KMS-11 (cell line): Measurements from ENCODE around the gene LTB.

Experiments used
- H2AFZ ChIP-seq: fragments of 200-600 bp; sonication (generic); 2 replicates; pipeline ENCODE4 v1.6.1; 2016; ENCODE audit warnings: antibody characterized with exemption, mixed run types, low read depth
- H3K27ac ChIP-seq: fragments of 200-600 bp; sonication (generic); 2 replicates; pipeline ENCODE4 v1.6.1; 2016; ENCODE audit warnings: mild to moderate bottlenecking, mixed run types
- H3K27me3 ChIP-seq: fragments of 200-600 bp; sonication (generic); 2 replicates; pipeline ENCODE4 v1.6.1; 2017; ENCODE audit warnings: mild to moderate bottlenecking, low read depth, mixed run types, moderate library complexity; ENCODE audit not compliant: insufficient read depth
- H3K36me3 ChIP-seq: fragments of 200-600 bp; sonication (generic); 2 replicates; pipeline ENCODE4 v1.6.1; 2017; ENCODE audit warnings: mild to moderate bottlenecking, mixed run types; ENCODE audit not compliant: insufficient read depth
- H3K4me1 ChIP-seq: fragments of 200-600 bp; sonication (generic); 2 replicates; pipeline ENCODE4 v1.6.1; 2016; ENCODE audit warnings: mild to moderate bottlenecking, low read depth, mixed run types; ENCODE audit not compliant: poor library complexity, severe bottlenecking
- H3K4me2 ChIP-seq: fragments of 200-600 bp; sonication (generic); 2 replicates; pipeline ENCODE4 v1.7.0; 2016; ENCODE audit warnings: mild to moderate bottlenecking, mixed run types
- H3K4me3 ChIP-seq: fragments of 200-600 bp; sonication (generic); IDR thresholded peaks from 2 replicates; pipeline ENCODE4 v1.6.1; 2017; ENCODE audit warnings: low read depth, low read length, mixed read lengths; ENCODE audit not compliant: insufficient read depth
- H3K79me2 ChIP-seq: fragments of 200-600 bp; sonication (generic); 2 replicates; pipeline ENCODE4 v1.6.1; 2016; ENCODE audit warnings: low read depth, mixed run types; ENCODE audit not compliant: insufficient read depth
- H3K9ac ChIP-seq: fragments of 200-600 bp; sonication (generic); 2 replicates; pipeline ENCODE4 v1.6.1; 2016; ENCODE audit warnings: mild to moderate bottlenecking, mixed run types
- H4K20me1 ChIP-seq: fragments of 200-600 bp; sonication (generic); 2 replicates; pipeline ENCODE4 v1.6.1; 2016; ENCODE audit warnings: mild to moderate bottlenecking, mixed run types; ENCODE audit not compliant: insufficient read depth
- TF ChIP-seq, protein P1 (sequence below): fragments of 200-600 bp; sonication (generic); conservative IDR thresholded peaks from 2 replicates; pipeline ENCODE4 v1.6.1; 2017; ENCODE audit warnings: low read depth, mild to moderate bottlenecking, antibody characterized with exemption, low read length, moderate library complexity, mixed read lengths

The LTB gene

GRCh38 chr6:31534521-31535040, 47.6 kb downstream of the LTB start:
- H3K36me3 ChIP-seq = peaks cover 21% of the 10 kb centered on the region; the same call in 1 of the 2 replicates

GRCh38 chr6:31534011-31534410, 48.2 kb downstream of the LTB start:
- Histone ChIP-seq H3K27me3 (no peaks in the 10 kb centered on the region), H3K9ac (no peak overlapping the region), H3K4me2 (no peak overlapping the region), H3K79me2 (peaks cover 33% of the 10 kb centered on the region), H3K4me3 (no peak overlapping the region), H2AFZ (no peak overlapping the region), H3K36me3 (peaks cover 21% of the 10 kb centered on the region; the same call in 1 of the 2 replicates), H3K4me1 (peaks cover 17% of the 10 kb centered on the region), H3K27ac (no peak overlapping the region), H4K20me1 (peaks cover 24% of the 10 kb centered on the region)
- TF ChIP-seq, protein P1, sequence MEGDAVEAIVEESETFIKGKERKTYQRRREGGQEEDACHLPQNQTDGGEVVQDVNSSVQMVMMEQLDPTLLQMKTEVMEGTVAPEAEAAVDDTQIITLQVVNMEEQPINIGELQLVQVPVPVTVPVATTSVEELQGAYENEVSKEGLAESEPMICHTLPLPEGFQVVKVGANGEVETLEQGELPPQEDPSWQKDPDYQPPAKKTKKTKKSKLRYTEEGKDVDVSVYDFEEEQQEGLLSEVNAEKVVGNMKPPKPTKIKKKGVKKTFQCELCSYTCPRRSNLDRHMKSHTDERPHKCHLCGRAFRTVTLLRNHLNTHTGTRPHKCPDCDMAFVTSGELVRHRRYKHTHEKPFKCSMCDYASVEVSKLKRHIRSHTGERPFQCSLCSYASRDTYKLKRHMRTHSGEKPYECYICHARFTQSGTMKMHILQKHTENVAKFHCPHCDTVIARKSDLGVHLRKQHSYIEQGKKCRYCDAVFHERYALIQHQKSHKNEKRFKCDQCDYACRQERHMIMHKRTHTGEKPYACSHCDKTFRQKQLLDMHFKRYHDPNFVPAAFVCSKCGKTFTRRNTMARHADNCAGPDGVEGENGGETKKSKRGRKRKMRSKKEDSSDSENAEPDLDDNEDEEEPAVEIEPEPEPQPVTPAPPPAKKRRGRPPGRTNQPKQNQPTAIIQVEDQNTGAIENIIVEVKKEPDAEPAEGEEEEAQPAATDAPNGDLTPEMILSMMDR = no peak

More at GRCh38 chr6:31534521-31535040, 47.6 kb downstream of the LTB start:
- Histone ChIP-seq H2AFZ (no peak overlapping the region), H3K9ac (no peak overlapping the region), H3K4me3 (no peak overlapping the region), H3K27ac (no peak overlapping the region), H3K27me3 (no peaks in the 10 kb centered on the region), H3K79me2 (peaks cover 39% of the 10 kb centered on the region), H3K4me2 (no peak overlapping the region), H3K4me1 (peaks cover 23% of the 10 kb centered on the region), H4K20me1 (peaks cover 27% of the 10 kb centered on the region)
- TF ChIP-seq, protein P1 = no peak

GRCh38 chr6:31533455-31533841, 48.8 kb downstream of the LTB start:
- TF ChIP-seq, protein P1 = no peak
- Histone ChIP-seq H3K4me2 (no peak overlapping the region), H3K79me2 (peaks cover 27% of the 10 kb centered on the region), H3K27ac (no peak overlapping the region), H3K4me3 (no peak overlapping the region), H3K27me3 (no peaks in the 10 kb centered on the region), H4K20me1 (peaks cover 18% of the 10 kb centered on the region), H3K4me1 (peaks cover 12% of the 10 kb centered on the region), H3K36me3 (peaks cover 19% of the 10 kb centered on the region; the same call in 1 of the 2 replicates), H2AFZ (no peak overlapping the region), H3K9ac (no peak overlapping the region)

DNA sequence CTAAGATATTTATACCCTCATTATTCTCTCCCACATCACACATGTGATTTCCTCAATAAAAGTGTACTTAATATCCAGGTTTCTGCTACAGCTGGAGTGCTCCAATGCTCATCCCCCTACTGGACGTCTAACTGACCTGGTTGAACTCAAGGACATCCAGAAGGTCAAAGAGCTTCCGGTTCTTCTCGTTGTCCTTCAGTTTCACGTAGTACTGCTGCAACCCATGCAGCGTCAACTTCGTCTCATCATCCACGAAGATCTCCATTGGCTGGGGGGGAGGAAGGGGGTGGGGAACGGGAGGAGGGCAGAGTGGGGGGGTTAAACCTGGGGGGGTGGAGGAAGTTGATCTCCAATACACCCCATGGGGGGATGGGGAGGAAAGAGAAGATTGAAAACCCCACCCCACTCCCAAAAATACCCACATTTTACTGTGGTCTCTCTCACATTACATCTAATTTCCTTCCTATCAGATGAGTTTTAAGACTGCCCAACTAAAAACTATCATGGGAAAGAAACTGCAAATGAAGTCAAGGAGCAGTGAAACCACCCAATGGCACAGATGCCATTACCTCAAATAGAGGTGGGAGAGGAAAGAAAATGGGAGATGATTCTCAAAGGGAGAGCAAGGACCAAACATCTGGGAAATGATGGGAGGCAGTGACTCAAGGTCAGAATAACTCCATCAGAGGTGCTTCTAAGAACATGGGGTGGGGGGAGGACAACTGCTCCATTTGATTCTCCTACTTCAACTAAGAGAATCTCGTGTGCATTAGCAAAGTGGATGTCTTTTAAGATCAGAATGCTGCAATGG, 49.4 kb downstream of the LTB start:
- no peak overlapping the region for H3K4me2 ChIP-seq
- peaks cover 14% of the 10 kb centered on the region; the same call in 1 of the 2 replicates for H3K36me3 ChIP-seq
- TF ChIP-seq, protein P1 = no peak
- H4K20me1 ChIP-seq = peaks cover 14% of the 10 kb centered on the region
- H3K4me1 ChIP-seq = peaks cover 6% of the 10 kb centered on the region
- no peaks in the 10 kb centered on the region for H3K27me3 ChIP-seq
- H2AFZ ChIP-seq = no peak overlapping the region
- H3K9ac ChIP-seq = no peak overlapping the region
- H3K79me2 ChIP-seq = peaks cover 21% of the 10 kb centered on the region; the same call in 1 of the 2 replicates
- no peak overlapping the region for H3K27ac ChIP-seq
- no peak overlapping the region for H3K4me3 ChIP-seq
